ENCODE data around the gene OR6K2.

Gene OR6K2

GRCh38 chr1:158681606-158682005 is 18.8 kb downstream of the OR6K2 start:
- DNase-seq: no peak

- no peak for DNase-seq
These were observed 21.2 kb downstream of the OR6K2 start for GRCh38 chr1:158679289-158679688.

- no peak for DNase-seq
These were observed 24.7 kb downstream of the OR6K2 start for GRCh38 chr1:158675563-158676323.

GRCh38 chr1:158674302-158674701 is 26.1 kb downstream of the OR6K2 start:
- DNase-seq: no peak

- no peak for DNase-seq
These were observed 34.4 kb downstream of the OR6K2 start for GRCh38 chr1:158666037-158666436.

GRCh38 chr1:158654571-158654970 is 45.9 kb downstream of the OR6K2 start:
- DNase-seq: peak; percentile 69

- DNase-seq: no peak
These were observed 46.4 kb downstream of the OR6K2 start for GRCh38 chr1:158654086-158654485.

- no peak for DNase-seq
These were observed 47.6 kb downstream of the OR6K2 start for GRCh38 chr1:158652721-158653334.
